CD4-positive, alpha-beta T cell treated with Interferon gamma for 1 hour (primary cell): ENCODE results near the gene CYP26A1.

Experiments used
- DNase-seq: peaks from one replicate; pipeline ENCODE4 v3.0.0-alpha.2; 2020

CYP26A1 gene, protein sequence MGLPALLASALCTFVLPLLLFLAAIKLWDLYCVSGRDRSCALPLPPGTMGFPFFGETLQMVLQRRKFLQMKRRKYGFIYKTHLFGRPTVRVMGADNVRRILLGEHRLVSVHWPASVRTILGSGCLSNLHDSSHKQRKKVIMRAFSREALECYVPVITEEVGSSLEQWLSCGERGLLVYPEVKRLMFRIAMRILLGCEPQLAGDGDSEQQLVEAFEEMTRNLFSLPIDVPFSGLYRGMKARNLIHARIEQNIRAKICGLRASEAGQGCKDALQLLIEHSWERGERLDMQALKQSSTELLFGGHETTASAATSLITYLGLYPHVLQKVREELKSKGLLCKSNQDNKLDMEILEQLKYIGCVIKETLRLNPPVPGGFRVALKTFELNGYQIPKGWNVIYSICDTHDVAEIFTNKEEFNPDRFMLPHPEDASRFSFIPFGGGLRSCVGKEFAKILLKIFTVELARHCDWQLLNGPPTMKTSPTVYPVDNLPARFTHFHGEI

GRCh38 chr10:93073539-93074146 lies at the start of gene CYP26A1:
CYP26A1 (plus strand) TSS chr10:93073893; CDS start chr10:93073935, 42 bp downstream.
- DNase-seq, result no peak

GRCh38 chr10:93026072-93026471 lies 47.6 kb upstream of the CYP26A1 start:
- DNase-seq, result no peak

- DNase-seq, result no peak
These were observed 46.2 kb upstream of the CYP26A1 start for GRCh38 chr10:93027508-93027907.

DNA sequence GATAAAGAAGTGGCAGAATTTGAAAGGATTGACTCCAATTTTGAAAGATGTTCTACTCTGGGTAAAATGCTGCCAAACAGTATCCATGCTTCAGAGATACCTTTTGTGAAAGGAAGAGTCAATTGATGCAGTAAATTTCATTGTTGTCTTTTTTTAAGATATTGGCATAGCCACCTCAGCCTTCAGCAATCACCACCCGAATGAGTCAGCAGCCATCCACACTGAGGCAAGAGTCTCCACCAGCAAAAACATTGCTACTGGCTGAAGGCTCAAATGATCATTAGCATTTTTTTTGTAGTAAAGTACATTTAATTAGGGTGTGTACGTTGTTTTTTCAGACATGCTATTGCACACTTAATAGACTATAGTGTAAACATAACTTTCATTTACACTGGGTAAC lies 44.8 kb upstream of the CYP26A1 start:
- no peak for DNase-seq

DNA sequence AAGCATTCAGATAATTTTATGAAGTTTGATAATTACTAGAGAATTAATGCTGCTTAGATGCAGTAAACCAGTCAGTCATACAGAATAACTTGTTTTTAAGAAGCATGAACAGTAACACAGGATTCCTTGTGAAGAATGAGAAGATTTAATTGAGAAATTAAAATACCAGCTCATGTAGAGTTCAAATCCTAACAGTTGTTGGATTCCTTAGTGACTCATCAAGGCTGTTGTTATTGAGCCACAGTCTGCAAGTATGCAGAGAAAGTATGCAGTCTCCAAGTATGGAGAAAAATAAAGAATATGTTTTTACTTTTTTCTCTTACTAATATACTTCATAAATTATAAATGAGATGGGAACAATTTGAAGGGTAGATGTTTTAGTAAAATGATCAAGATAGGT lies 43.3 kb upstream of the CYP26A1 start:
- DNase-seq, result no peak

- no peak for DNase-seq
These were observed 41.4 kb upstream of the CYP26A1 start for GRCh38 chr10:93032105-93032808.

- no peak for DNase-seq
These were observed 40.9 kb upstream of the CYP26A1 start for GRCh38 chr10:93032809-93033137.

DNA sequence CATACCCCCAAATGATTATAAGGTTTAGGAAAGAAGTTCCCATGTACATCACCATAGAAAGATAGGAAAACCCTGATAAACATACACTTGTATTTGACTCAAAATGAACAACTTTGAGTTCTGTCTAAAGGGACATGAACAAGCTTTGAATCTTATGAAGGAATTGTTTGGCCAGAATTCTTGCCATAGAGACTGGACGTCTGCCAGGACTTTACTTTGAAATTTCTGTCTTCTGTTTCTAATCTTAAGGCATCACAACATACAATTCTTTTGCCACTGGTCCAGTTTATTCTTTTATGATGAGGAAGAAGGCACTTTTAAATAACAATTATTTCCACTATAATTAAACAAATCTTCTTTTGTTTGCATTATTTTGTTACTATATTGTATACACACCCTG lies 39.3 kb upstream of the CYP26A1 start:
- no peak for DNase-seq

- DNase-seq, result no peak
These were observed 34.6 kb upstream of the CYP26A1 start for GRCh38 chr10:93039110-93039509.

DNA sequence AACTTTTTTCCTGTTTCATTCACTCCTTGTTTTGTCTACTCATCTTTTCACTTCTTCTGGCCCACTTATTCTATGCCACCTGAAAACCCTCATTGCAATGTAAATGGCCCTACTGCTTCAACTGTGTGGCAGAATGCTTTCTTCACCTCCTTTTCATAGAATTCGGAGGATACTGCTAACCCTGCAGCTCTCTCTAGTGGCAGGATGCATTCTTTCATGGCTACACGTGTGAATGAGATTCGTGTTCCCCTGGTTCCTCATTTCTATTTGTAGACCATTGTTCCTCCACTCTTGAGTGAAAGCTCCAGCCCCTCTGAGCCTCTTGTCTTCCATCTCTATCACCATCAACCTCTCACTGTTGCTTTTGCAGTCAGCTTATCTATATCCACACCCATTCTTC lies 34.0 kb upstream of the CYP26A1 start:
- DNase-seq, result no peak

DNA sequence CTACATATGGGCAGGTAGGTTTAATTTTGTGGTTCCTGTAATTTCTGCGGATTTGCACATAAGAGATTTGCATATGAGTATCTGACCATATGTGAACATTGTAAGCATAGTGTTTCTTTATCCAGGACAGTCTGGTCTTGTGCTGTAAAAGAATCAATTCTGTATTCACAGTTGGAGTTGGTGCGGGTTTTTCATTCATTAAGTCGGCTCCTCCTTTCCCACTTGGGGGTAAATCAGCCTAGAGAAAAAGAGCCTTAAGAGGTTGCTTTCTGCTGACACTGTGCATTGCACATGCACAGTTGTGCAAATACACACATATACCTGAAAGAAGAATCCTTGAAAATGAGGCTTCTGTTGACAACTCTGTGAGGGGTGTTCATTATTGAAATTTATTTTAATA lies 19.2 kb upstream of the CYP26A1 start:
- no peak for DNase-seq

DNA sequence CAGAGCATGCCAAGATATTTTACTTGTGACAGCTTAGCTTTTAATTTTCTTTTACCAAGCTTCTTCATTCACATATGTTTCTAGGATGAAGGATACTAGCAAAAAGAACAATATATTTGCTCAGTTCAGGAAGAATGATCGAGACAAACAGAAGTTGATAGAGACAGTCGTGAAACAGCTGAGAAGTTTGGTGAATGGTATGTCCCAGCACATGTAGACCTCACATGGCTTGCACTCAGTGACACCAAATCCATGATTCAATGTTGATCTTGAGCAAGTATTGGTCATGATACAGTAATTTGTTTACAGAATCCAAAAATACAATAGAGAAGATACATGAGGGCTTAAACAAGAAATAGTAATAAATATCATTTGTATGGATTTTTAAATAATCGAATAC lies 15.6 kb upstream of the CYP26A1 start:
- no peak for DNase-seq

DNA sequence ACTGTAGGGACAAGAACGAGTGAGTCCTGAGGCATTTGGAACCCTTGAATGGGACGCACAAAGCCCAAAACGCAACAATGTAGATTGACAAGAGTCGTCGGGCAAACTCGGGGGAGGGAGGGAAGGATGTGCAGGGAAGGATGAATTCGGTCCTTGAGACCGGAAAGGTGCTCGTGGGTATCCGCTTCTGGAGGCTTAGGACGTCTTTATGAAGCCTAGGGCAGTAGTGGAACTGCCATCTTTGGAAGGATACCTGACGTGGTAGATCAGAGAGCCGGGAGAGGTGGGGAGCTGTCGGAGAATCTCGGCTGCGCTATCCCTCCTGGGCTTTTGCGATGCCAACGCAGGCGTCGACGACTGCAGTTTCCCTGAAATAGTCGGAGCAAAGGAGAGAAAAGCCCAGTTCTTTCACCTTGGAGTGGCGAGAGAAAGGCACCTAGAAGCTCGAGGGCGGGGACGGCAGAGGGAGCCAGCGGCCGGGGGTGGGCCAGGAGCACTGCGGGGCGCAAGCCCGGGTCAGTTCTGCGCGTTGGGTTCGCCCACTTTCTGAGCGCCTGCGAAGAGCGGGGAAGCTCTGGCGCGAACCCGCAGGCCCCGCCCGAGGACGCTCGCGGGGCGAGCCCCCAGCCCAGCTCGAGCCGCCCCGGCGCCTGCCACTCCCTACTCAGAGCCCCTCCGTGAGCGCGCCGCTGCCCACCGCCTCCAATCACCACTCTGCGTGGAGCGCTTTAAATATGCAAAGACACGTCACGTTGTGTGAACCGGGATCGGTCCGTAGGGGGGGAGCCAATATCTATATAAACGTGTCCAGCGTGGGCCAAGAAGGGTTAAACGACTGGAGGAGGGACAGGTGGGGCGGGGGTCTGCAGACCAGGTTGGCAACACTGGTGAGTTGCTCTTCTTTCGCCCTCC lies 13.5 kb upstream of the CYP26A1 start, which contains the start of gene CYP26C1:
Gene CYP26C1 (plus strand): TSS at position 824 of the 912 bp plus-strand sequence. CDS start 466 bp downstream, outside the sequence.
- no peak for DNase-seq

DNA sequence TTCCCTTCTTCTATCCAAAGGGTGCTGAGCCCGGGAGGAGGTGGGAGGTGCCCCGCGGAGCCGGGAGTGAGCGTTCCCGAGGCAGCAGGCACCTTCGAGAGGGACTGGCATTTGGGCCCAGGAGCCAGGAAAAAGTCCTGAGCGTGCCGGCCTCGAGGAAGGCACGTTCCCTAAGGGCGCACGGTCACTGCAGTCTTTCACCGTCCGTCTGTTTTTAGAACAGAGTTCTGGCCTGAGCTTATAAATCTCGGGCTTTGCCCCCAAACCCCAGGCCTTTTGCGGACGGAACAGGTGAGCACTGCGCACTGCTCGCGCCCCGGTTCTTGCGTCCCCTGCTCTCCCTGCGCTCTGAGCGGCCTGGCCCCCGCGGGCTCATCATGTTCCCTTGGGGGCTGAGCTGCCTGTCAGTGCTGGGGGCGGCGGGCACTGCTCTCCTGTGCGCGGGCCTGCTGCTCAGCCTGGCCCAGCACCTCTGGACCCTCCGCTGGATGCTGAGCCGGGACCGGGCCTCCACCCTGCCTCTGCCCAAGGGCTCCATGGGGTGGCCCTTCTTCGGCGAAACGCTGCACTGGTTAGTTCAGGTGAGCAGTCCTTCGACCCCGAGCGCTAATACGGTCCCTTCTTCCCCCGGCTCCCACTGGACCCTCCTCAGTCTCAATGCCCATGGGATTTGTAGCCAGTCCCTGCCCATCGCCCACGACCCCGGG lies 12.7 kb upstream of the CYP26A1 start:
- no peak for DNase-seq

DNA sequence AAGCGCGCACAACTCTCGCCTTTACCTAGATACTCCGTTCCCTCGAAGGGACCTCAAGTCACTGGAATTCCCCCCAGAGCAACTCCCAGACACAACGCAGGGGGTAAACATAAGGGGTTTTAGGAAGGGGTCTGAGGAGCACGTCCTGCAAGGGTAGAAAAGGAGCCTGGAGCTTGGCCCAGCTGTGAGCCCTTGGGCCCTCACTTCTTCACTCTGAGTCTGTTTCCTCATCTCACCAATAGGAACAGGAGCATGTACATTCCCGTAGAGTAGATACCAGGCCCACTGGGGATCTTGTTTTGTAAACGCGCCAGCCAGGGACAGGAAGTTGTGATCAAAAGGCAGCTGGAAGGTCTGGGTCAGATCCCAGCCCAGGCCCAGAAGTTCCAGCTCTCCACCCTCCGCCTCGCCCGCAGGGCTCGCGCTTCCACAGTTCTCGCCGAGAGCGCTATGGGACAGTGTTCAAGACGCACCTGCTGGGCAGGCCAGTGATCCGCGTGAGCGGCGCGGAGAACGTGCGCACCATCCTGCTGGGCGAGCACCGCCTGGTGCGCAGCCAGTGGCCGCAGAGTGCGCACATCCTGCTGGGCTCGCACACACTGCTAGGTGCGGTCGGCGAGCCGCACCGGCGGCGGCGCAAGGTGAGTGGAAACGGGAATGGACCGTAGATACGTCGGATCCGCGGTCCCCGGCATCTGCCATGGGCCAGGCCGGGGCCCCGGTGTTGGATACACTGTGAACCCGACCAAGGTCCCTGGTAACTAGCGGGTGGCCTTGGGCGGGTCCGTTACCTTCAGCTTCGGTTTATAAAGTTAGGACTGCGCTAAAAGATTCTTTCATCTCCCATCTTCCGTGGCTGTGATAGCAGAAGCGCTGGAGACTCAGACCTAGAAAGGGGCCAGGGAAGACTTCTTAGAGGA lies 11.8 kb upstream of the CYP26A1 start:
- DNase-seq, result no peak

DNA sequence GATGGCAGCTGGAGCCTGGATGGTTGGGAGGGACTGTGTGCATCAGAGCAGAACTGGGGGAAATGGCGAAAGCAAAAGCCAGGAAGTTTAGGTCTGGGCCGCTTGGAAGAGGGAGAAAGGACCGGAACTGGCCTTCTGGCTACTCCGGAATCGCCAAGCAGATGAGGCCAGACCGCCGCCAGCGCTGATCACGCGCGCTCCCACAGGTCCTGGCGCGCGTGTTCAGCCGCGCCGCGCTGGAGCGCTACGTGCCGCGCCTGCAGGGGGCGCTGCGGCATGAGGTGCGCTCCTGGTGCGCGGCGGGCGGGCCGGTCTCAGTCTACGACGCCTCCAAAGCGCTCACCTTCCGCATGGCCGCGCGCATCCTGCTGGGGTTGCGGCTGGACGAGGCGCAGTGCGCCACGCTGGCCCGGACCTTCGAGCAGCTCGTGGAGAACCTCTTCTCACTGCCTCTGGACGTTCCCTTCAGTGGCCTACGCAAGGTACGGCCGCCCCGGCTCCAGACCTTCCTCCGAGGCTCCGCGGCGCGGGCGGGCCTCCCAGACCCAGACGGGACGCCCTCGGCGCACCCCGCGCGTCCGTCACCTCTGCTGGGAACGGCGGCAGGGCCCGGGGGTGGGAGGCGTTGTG lies 11.1 kb upstream of the CYP26A1 start:
- DNase-seq, result no peak

DNA sequence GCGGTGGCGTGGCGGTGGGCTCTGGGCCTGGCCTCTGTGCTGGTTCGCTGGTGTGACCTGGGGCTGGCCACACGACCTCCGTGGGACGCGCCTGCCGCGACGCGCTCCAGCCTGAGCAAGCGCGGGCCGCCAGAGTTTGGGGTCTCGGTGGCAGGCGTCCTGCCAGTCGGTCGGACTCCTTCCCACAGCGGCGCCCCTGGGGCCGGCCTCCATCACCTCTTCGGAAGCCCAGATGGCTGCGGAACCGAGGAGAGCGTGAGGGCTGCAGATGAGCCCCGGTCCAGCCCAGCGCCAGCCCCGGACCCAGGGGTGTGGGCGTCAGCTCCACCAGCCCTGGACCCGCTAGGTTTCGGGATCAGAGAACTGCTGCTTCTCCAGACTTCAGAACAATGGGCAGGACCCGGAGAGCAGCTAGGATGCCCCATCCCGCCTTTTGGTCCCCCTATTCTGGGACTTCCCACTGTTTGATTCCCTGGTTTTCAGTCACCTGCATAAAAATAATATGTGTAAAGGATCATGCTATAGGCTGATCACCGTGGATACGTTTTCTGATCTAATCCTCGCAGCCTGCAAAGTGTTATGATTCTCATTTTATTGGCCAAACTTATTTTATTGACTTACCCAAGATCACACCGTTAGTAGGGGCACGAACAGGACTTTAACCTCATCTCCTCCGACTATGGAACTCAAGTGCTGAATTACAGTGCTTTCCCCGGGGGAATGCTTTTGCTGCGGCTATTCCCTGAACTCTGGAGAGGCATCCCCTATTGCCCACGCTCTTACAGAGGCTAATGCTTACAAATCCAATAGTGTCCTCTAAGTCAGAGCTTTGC lies 10.3 kb upstream of the CYP26A1 start:
- no peak for DNase-seq

- no peak for DNase-seq
These were observed 9.6 kb upstream of the CYP26A1 start for GRCh38 chr10:93063977-93064660.
